GM12865 (cell line): ENCODE measurements around the gene KRT31.
"Not testable (repeated sequence)": the region's sequence is repeated elsewhere in the genome, so short reads cannot be mapped to it uniquely, and the experiment has no call there.

Source experiments
- DNase-seq: peaks from one replicate; pipeline ENCODE4 v3.0.0; 2010; ENCODE audit warnings: low read depth
- H3K4me3 ChIP-seq: 2 replicates; pipeline ENCODE4 v1.5.1; 2011; ENCODE audit warnings: mild to moderate bottlenecking, low read depth, low read length, control low read depth
- TF ChIP-seq, protein P1 (sequence below): IDR thresholded peaks from 2 replicates; pipeline ENCODE4 v1.5.1; 2011; ENCODE audit warnings: low read length, control low read depth, low read depth, inconsistent platforms; ENCODE audit not compliant: insufficient read depth; ENCODE audit errors: missing control alignments

The KRT31 gene

DNA sequence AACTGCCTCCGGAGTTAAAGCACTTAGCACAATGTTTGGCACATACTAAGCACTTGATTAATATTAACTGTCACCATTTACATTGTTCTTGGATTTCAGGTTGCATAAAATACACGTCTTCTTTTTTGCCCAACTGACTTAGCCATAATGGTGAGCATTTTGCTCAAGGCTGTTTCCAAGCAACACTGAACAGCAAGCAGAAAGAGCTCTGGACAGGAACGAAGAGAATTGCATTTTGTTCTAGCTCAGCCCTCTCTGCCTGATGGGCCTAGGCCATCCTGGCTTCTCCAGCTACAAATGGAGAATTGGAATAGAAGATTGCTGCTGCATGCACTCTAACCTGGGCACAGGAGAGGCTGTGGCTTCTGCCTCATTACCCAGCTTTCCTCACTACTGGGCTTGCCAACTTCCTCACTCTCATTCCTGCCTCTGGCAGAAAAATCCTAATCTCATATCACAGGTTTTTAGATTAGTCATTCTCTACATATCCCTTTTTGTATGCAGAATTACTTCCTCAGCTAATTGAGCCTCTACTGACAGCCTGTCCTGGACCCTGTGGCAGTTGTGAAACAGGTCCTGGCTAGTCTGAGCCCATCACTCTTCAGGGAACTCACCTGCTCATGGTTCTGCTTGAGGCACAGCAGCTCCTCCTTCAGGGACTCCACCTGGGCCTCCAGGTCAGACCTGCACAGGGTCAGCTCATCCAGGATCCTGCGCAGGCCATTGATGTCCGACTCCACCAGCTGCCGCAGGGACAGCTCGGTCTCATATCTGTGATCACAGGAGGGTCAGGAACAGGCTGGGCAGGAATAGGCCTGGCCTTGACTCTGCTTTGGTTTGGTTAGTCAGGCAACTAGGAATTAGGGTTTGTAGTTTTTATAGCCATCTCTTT is 49.3 kb downstream of the KRT31 start:
- TF ChIP-seq, protein P1, sequence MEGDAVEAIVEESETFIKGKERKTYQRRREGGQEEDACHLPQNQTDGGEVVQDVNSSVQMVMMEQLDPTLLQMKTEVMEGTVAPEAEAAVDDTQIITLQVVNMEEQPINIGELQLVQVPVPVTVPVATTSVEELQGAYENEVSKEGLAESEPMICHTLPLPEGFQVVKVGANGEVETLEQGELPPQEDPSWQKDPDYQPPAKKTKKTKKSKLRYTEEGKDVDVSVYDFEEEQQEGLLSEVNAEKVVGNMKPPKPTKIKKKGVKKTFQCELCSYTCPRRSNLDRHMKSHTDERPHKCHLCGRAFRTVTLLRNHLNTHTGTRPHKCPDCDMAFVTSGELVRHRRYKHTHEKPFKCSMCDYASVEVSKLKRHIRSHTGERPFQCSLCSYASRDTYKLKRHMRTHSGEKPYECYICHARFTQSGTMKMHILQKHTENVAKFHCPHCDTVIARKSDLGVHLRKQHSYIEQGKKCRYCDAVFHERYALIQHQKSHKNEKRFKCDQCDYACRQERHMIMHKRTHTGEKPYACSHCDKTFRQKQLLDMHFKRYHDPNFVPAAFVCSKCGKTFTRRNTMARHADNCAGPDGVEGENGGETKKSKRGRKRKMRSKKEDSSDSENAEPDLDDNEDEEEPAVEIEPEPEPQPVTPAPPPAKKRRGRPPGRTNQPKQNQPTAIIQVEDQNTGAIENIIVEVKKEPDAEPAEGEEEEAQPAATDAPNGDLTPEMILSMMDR, result no peak
- no peak for DNase-seq

DNA sequence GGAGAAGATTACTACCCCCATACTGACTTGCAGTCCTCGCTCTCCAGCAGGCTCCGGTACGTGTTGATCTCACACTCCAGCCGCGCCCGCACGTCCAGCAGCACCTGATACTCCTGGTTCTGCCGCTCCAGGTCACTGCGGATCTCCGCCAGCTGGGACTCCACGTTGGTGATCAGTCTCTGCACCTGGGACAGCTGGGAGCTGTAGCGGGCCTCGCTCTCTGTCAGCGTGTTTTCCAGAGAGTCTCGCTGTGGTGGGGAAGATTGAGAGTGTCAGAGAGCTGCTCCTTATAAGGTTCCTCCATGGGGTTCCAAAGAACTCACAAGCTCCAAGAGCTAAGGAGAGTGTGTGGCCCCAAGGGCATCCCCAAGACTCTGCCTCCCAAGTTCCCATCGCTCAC is 51.0 kb downstream of the KRT31 start:
- H3K4me3 ChIP-seq, DNase-seq: not testable (repeated sequence)

More for the DNA sequence above, 49.3 kb downstream of the KRT31 start:
- H3K4me3 ChIP-seq, result no peak overlapping the region

DNA sequence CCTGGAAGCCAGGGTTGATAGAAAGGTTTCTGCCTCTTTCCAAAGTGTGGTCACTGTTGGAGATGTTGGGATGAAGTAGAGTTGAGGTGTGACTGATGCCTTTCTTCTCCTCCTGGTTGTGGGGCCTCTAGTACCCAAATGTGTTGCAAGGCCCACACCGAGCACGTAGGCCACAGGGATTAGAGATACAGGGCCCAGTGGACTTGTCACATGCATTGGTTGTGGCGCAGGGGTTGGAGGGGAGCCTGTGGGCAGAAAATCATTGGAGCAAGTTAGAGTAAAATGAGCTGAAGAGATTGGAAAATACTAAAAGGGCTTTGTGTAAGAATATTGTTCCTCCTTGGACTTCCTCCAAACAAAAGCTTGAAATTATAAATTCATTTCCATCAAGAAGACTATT is 51.4 kb downstream of the KRT31 start:
- no peak overlapping the region for H3K4me3 ChIP-seq
- no peak for DNase-seq
- TF ChIP-seq, protein P1, result no peak
